Endothelial cell of umbilical vein (primary cell): ENCODE data around the gene KHSRP. TPM values are rescaled to one million over a fixed set of nuclear protein-coding genes. Genes with fewer than 3 reads are reported as not detected.

Source experiments
- BruUV-seq: library from RNA; stranded (reverse); fragments of 400-500 nt; replicated peaks from 2 replicates; lab custom pipeline; 2021; lab: Mats Ljungman, UMichigan
- CTCF ChIA-PET: fragments of 300-600, 350-600 bp; sonication (Branson Sonifier 250); formaldehyde crosslinking; loops from one replicate; lab custom pipeline; 2021; ENCODE audit warnings: antibody characterized with exemption, inconsistent platforms; lab: Charles Lee
- POLR2A ChIA-PET: fragments of 300-600, 350-600 bp; sonication (Branson Sonifier 250); formaldehyde crosslinking; loops from one replicate; lab custom pipeline; 2021; ENCODE audit warnings: antibody characterized with exemption, inconsistent platforms; lab: Charles Lee
- DNase-seq: peaks from one replicate; pipeline ENCODE4 v3.0.0-alpha.2; 2011; ENCODE audit warnings: low read depth, low spot score
- FAIRE-seq: peaks from 2 replicates; lab custom pipeline; 2011; peaks lifted over from hg19 to GRCh38; lab: Jason Lieb, UNC
- H2AFZ ChIP-seq: 2 replicates; pipeline ENCODE4 v1.6.0; 2012; ENCODE audit warnings: low read depth, low read length, control low read depth, inconsistent platforms
- H3K27ac ChIP-seq: 2 replicates; pipeline ENCODE4 v1.5.1; 2011; ENCODE audit warnings: low read depth, mild to moderate bottlenecking, control low read depth, low read length, moderate library complexity; ENCODE audit not compliant: insufficient read depth
- H3K27me3 ChIP-seq, 2 experiments: 2 replicates each; pipeline versions ENCODE4 v1.6.0 to v1.6.1; 2011; ENCODE audit warnings: low read length in 2 of 2, mixed read lengths in 1 of 2; ENCODE audit not compliant: control insufficient read depth in 2 of 2, insufficient read depth in 2 of 2
- H3K36me3 ChIP-seq, 2 experiments: 2 replicates in 1 of 2; 3 replicates in 1 of 2; pipeline ENCODE4 v1.5.1; 2011; ENCODE audit warnings: low read length in 2 of 2, mild to moderate bottlenecking in 1 of 2, moderate library complexity in 1 of 2; ENCODE audit not compliant: control insufficient read depth in 2 of 2, insufficient read depth in 2 of 2; ENCODE audit errors: extremely low read depth in 1 of 2
- H3K4me1 ChIP-seq: 3 replicates; pipeline ENCODE4 v1.5.1; 2011; ENCODE audit warnings: mild to moderate bottlenecking, low read length; ENCODE audit not compliant: control insufficient read depth, insufficient read depth; ENCODE audit errors: extremely low read depth
- H3K4me2 ChIP-seq: 2 replicates; pipeline ENCODE4 v1.6.1; 2011; ENCODE audit warnings: low read length, control low read depth, mixed read lengths; ENCODE audit not compliant: insufficient read depth
- H3K4me3 ChIP-seq, 3 experiments: fragments of 200-600 bp in 1 of 3; sonication (generic), shearing (Covaris generic) in 1 of 3; replicated peaks in 1 of 3; 2 replicates each; pipeline ENCODE4 v1.5.1; 2011 to 2016; ENCODE audit warnings: control low read depth in 3 of 3, low read length in 3 of 3, mild to moderate bottlenecking in 2 of 3, inconsistent platforms in 1 of 3, low read depth in 1 of 3, moderate library complexity in 1 of 3; ENCODE audit not compliant: insufficient read depth in 1 of 3
- H3K79me2 ChIP-seq: 2 replicates; pipeline ENCODE4 v1.6.0; 2012; ENCODE audit warnings: low read length, inconsistent platforms; ENCODE audit not compliant: control insufficient read depth, insufficient read depth
- H3K9ac ChIP-seq: replicated peaks from 2 replicates; pipeline ENCODE3; 2011; ENCODE audit warnings: low read length, control low read depth; ENCODE audit not compliant: insufficient read depth; ENCODE audit errors: extremely low read depth
- H3K9me1 ChIP-seq: replicated peaks from 3 replicates; pipeline ENCODE4 v1.6.0; 2011; ENCODE audit warnings: mild to moderate bottlenecking, low read length; ENCODE audit not compliant: control insufficient read depth, insufficient read depth; ENCODE audit errors: extremely low read depth
- H3K9me3 ChIP-seq: replicated peaks from 2 replicates; pipeline ENCODE4 v1.5.1; 2012; ENCODE audit warnings: low read length, inconsistent platforms; ENCODE audit not compliant: control insufficient read depth, insufficient read depth
- H4K20me1 ChIP-seq: replicated peaks from 2 replicates; pipeline ENCODE3; 2011; ENCODE audit warnings: mild to moderate bottlenecking, low read length; ENCODE audit not compliant: control insufficient read depth, insufficient read depth; ENCODE audit errors: extremely low read depth
- EZH2 ChIP-seq: IDR thresholded peaks from 2 replicates; pipeline ENCODE4 v1.6.1; 2012; ENCODE audit warnings: borderline replicate concordance, low read depth, mild to moderate bottlenecking, moderate library complexity, low read length, inconsistent platforms; ENCODE audit not compliant: severe bottlenecking
- FOS ChIP-seq: IDR thresholded peaks from 2 replicates; pipeline ENCODE4 v1.6.1; 2011; ENCODE audit warnings: mild to moderate bottlenecking, low read length, moderate library complexity, borderline replicate concordance; ENCODE audit not compliant: insufficient read depth
- GATA2 ChIP-seq: IDR thresholded peaks from 2 replicates; pipeline ENCODE4 v1.7.0; 2011; ENCODE audit warnings: low read depth, mild to moderate bottlenecking, moderate library complexity, mixed read lengths, low read length; ENCODE audit not compliant: insufficient read length, insufficient read depth
- JUN ChIP-seq: IDR thresholded peaks from 2 replicates; pipeline ENCODE4 v1.6.1; 2011; ENCODE audit warnings: borderline replicate concordance, low read depth; ENCODE audit not compliant: insufficient read length, insufficient read depth
- MYC ChIP-seq: IDR thresholded peaks from one replicate; pipeline ENCODE4 v1.6.1; 2011; ENCODE audit warnings: mild to moderate bottlenecking, low read depth, low read length
- POLR2A ChIP-seq: IDR thresholded peaks from 2 replicates; pipeline ENCODE4 v1.6.1; 2012; ENCODE audit warnings: low read depth, mild to moderate bottlenecking, control low read depth, low read length
- POLR2AphosphoS5 ChIP-seq: IDR thresholded peaks from 2 replicates; pipeline ENCODE4 v1.6.1; 2012; ENCODE audit warnings: low read depth, mild to moderate bottlenecking, control low read depth, low read length, moderate library complexity; ENCODE audit not compliant: insufficient read depth
- dilution Hi-C: fragments of 300-500 bp; cut with MboI; formaldehyde crosslinking; loops from one replicate; pipeline ENCODE4 v1.15.0; 2019; ENCODE audit warnings: low sequenced_read_pairs; ENCODE audit not compliant: extremely low pct_ligation_motif_present
- intact Hi-C: fragments of 100-400 bp; cut with micrococcal nuclease; formaldehyde crosslinking; loops from one replicate; pipeline ENCODE4 v1.10.0; 2022
- polyA plus RNA-seq, 4 experiments: library from polyadenylated mRNA; depleted of rRNA in 3 of 4; stranded (reverse) in 3 of 4; unstranded in 1 of 4; fragments of >200 nt; gene quantifications; 2 replicates each; pipeline versions ENCODE4 v1.2.1 to v1.2.3, GENCODE V29; 2011 to 2012; ENCODE audit warnings: missing spikeins in 1 of 4
- total RNA-seq: library from RNA; stranded (reverse); gene quantifications from 2 replicates; pipeline ENCODE4 v1.2.3, GENCODE V29; 2021
- TF ChIP-seq, protein P1 (sequence below): IDR thresholded peaks from 2 replicates; pipeline ENCODE4 v1.6.1; 2011; ENCODE audit not compliant: insufficient read depth, insufficient read length
- TF ChIP-seq, protein P2 (sequence below), 2 donors: IDR thresholded peaks; 1 replicate in 1 of 2; 2 replicates in 1 of 2; pipeline ENCODE4 v1.5.1; 2011; ENCODE audit warnings: low read length in 2 of 2, mild to moderate bottlenecking in 2 of 2, moderate library complexity in 2 of 2, control low read depth in 1 of 2, inconsistent platforms in 1 of 2, low read depth in 1 of 2; ENCODE audit not compliant: insufficient read depth in 1 of 2; ENCODE audit errors: extremely low read depth in 1 of 2

KHSRP gene
- total and polyA plus RNA-seq, 2 donors (not counting 3 experiments of a cell fraction or from before 2014, with no cell fraction given) = 98.3 to 372 TPM

DNA sequence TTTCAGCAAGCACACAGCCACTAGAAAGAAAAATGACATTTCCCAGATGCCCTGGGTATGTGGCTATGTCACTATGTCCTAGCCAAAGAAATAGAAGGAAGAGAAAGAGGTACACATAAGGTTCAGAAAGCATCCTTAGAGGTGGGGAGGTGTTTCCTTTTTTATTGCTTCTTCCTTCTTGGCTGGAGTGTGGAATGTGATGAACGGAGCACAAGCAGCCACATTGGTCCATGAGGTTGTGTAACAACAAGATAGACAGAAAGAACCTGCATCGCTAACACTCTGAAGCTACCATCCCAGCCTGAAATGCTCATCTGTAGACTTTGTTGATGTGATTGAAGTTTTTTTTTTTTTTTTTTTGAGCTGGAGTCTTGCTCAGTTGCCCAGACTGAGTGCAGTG is 28.3 kb upstream of the KHSRP start:
- Histone ChIP-seq H3K79me2 (no peaks in the 10 kb centered on the region), H3K4me3 (no peak overlapping the region), H3K9ac (no peak overlapping the region), H3K27me3 (no peaks in the 10 kb centered on the region), H3K4me1 (no peaks in the 10 kb centered on the region), H3K27ac (no peak overlapping the region), H4K20me1 (no peaks in the 10 kb centered on the region), H3K4me2 (no peak overlapping the region), H2AFZ (no peak overlapping the region), H3K9me3 (no peaks in the 10 kb centered on the region), H3K9me1 (no peaks in the 10 kb centered on the region), H3K36me3 (peaks cover 2 to 6% of the 10 kb centered on the region in 2 experiments)
- TF ChIP-seq JUN = no peak
- dilution Hi-C loops (no loop called here), intact Hi-C loops (no loop called here)
- FAIRE-seq (no peak), DNase-seq (no peak)
- POLR2A ChIA-PET = no interaction called here
- CTCF ChIA-PET = interaction anchor here (1.3 kb wide), 1 partner anchor 27 kb away, joined by 3 read pairs; no protein-coding TSS in a partner anchor
- BruUV-seq = no TSS peak

DNA sequence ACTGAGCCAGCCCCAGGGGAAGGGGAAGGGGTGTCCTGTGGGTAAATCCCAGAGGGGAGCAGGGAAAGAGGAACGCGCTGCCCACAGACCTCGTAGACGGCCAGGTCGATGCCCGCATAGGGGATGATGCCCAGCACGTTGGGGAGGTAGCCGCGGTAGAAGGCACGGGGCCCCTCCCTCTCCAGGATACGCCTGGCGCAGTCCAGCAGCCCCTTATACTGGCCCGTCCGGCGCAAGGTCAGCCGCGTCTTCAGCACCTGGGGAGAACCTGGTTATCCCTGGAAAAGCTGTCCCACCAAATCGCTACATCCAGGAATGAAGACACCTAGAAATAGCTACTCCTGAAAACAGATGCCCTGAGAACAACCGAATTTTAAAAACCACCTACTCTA is 27.6 kb upstream of the KHSRP start:
- no peak overlapping the region for H3K9ac ChIP-seq
- no peaks in the 10 kb centered on the region for H3K79me2 ChIP-seq
- ChIA-PET CTCF (no interaction called here), POLR2A (no interaction called here)
- no peak overlapping the region for H3K27ac ChIP-seq
- no peaks in the 10 kb centered on the region for H4K20me1 ChIP-seq
- H3K9me3 ChIP-seq = no peaks in the 10 kb centered on the region
- no peak overlapping the region for H3K4me2 ChIP-seq
- TF ChIP-seq FOS (no peak), POLR2AphosphoS5 (no peak), EZH2 (no peak), JUN (no peak), POLR2A (no peak), GATA2 (no peak), MYC (no peak)
- TF ChIP-seq, protein P1, sequence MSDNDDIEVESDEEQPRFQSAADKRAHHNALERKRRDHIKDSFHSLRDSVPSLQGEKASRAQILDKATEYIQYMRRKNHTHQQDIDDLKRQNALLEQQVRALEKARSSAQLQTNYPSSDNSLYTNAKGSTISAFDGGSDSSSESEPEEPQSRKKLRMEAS = no peak
- TF ChIP-seq, protein P2, sequence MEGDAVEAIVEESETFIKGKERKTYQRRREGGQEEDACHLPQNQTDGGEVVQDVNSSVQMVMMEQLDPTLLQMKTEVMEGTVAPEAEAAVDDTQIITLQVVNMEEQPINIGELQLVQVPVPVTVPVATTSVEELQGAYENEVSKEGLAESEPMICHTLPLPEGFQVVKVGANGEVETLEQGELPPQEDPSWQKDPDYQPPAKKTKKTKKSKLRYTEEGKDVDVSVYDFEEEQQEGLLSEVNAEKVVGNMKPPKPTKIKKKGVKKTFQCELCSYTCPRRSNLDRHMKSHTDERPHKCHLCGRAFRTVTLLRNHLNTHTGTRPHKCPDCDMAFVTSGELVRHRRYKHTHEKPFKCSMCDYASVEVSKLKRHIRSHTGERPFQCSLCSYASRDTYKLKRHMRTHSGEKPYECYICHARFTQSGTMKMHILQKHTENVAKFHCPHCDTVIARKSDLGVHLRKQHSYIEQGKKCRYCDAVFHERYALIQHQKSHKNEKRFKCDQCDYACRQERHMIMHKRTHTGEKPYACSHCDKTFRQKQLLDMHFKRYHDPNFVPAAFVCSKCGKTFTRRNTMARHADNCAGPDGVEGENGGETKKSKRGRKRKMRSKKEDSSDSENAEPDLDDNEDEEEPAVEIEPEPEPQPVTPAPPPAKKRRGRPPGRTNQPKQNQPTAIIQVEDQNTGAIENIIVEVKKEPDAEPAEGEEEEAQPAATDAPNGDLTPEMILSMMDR (IDR thresholded peaks at IDR 0.05; ENCODE audit: extremely low read depth in 1 of 2, insufficient read depth in 1 of 2, low read depth in 1 of 2, low read length in 2 of 2) = no peak
- dilution Hi-C loops = no loop called here
- H3K4me3 ChIP-seq = no peak overlapping the region
- H3K27me3 ChIP-seq = no peaks in the 10 kb centered on the region
- intact Hi-C loops = no loop called here
- DNase-seq (no peak), FAIRE-seq (no peak)
- peaks cover 2 to 6% of the 10 kb centered on the region in 2 experiments for H3K36me3 ChIP-seq
- no TSS peak for BruUV-seq
- no peaks in the 10 kb centered on the region for H3K9me1 ChIP-seq
- H2AFZ ChIP-seq = no peak overlapping the region
- no peaks in the 10 kb centered on the region for H3K4me1 ChIP-seq
